ENCODE results near the gene WWOX. TPM values are rescaled to one million over a fixed set of nuclear protein-coding genes. Genes with fewer than 3 reads are reported as not detected.

Gene WWOX
- total and polyA plus RNA-seq, 2 of the 13 experiments (the other 11 are each of a cell fraction or from before 2014, with no cell fraction given), result 9.1 to 37.4 TPM

GRCh38 chr16:78099271-78100111 is at the start of gene WWOX (continued):
- TF ChIP-seq, protein P1, sequence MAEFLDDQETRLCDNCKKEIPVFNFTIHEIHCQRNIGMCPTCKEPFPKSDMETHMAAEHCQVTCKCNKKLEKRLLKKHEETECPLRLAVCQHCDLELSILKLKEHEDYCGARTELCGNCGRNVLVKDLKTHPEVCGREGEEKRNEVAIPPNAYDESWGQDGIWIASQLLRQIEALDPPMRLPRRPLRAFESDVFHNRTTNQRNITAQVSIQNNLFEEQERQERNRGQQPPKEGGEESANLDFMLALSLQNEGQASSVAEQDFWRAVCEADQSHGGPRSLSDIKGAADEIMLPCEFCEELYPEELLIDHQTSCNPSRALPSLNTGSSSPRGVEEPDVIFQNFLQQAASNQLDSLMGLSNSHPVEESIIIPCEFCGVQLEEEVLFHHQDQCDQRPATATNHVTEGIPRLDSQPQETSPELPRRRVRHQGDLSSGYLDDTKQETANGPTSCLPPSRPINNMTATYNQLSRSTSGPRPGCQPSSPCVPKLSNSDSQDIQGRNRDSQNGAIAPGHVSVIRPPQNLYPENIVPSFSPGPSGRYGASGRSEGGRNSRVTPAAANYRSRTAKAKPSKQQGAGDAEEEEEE (CRISPR knock-in tag; IDR thresholded peaks at IDR 0.05; ENCODE audit: borderline replicate concordance), result 0 out of 2 replicates have a peak, but pooled peaks have one; percentile 43
- TF ChIP-seq ZNF251 (CRISPR knock-in tag; IDR thresholded peaks at IDR 0.05), result 0 out of 2 replicates have a peak, but pooled peaks have one; percentile 79
- peak; percentile 33; the same call in 1 of the 2 replicates for TF ChIP-seq ZFP90 (CRISPR knock-in tag; IDR thresholded peaks at IDR 0.05; ENCODE audit: borderline replicate concordance)
- peak; percentile 62 for TF ChIP-seq SP5 (CRISPR knock-in tag; IDR thresholded peaks at IDR 0.05; ENCODE audit: borderline replicate concordance, low read depth)
- TF ChIP-seq NR2F6 (IDR thresholded peaks at IDR 0.05), result 0 out of 2 replicates have a peak, but pooled peaks have one; percentile 36
- peak; percentile 40 for TF ChIP-seq NR2F6 (CRISPR knock-in tag; IDR thresholded peaks at IDR 0.05)
- peak; percentile 85; the same call in 1 of the 2 replicates for TF ChIP-seq MIER3 (CRISPR knock-in tag; IDR thresholded peaks at IDR 0.05; ENCODE audit: borderline replicate concordance)
- TF ChIP-seq KLF16 (CRISPR knock-in tag; IDR thresholded peaks at IDR 0.05), result peak; percentile 72 to 98; a peak in 2 of 4 replicates
- no peak; the same call in 1 of the 2 replicates for TF ChIP-seq ZNF460 (CRISPR knock-in tag; IDR thresholded peaks at IDR 0.05; ENCODE audit: borderline replicate concordance)
- TF ChIP-seq ZBTB8A (CRISPR knock-in tag; IDR thresholded peaks at IDR 0.05; ENCODE audit: borderline replicate concordance, low read depth), result peak; percentile 93; the same call in 1 of the 2 replicates
- TF ChIP-seq ZNF512B (CRISPR knock-in tag; IDR thresholded peaks at IDR 0.05; ENCODE audit: borderline replicate concordance), result peak; percentile 59; the same call in 1 of the 2 replicates
- TF ChIP-seq ATRX (CRISPR knock-in tag; IDR thresholded peaks at IDR 0.05; ENCODE audit: borderline replicate concordance), result 0 out of 2 replicates have a peak, but pooled peaks have one; percentile 30
- peak; percentile 78 for TF ChIP-seq E2F1 (CRISPR knock-in tag; IDR thresholded peaks at IDR 0.05)
- no peak for TF ChIP-seq SETDB1 (CRISPR knock-in tag; IDR thresholded peaks at IDR 0.05; ENCODE audit: borderline replicate concordance)
- TF ChIP-seq TGIF2 (CRISPR knock-in tag; IDR thresholded peaks at IDR 0.05), result peak; percentile 14; the same call in 1 of the 2 replicates
- peak; percentile 95 for TF ChIP-seq ZNF781 (CRISPR knock-in tag; IDR thresholded peaks at IDR 0.05; ENCODE audit: borderline replicate concordance, not compliant biosample characterization)
- TF ChIP-seq CHCHD3 (CRISPR knock-in tag; IDR thresholded peaks at IDR 0.05), result peak; percentile 92
- TF ChIP-seq, protein P2, sequence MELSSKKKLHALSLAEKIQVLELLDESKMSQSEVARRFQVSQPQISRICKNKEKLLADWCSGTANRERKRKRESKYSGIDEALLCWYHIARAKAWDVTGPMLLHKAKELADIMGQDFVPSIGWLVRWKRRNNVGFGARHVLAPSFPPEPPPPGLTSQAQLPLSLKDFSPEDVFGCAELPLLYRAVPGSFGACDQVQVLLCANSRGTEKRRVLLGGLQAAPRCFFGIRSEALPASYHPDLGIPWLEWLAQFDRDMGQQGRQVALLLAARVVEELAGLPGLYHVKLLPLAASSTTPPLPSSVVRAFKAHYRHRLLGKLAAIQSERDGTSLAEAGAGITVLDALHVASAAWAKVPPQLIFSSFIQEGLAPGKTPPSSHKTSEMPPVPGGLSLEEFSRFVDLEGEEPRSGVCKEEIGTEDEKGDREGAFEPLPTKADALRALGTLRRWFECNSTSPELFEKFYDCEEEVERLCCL (CRISPR knock-in tag; IDR thresholded peaks at IDR 0.05; ENCODE audit: borderline replicate concordance), result peak; percentile 37; the same call in 1 of the 2 replicates
- TF ChIP-seq, protein P3, sequence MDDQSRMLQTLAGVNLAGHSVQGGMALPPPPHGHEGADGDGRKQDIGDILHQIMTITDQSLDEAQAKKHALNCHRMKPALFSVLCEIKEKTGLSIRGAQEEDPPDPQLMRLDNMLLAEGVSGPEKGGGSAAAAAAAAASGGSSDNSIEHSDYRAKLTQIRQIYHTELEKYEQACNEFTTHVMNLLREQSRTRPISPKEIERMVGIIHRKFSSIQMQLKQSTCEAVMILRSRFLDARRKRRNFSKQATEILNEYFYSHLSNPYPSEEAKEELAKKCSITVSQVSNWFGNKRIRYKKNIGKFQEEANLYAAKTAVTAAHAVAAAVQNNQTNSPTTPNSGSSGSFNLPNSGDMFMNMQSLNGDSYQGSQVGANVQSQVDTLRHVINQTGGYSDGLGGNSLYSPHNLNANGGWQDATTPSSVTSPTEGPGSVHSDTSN (CRISPR knock-in tag; IDR thresholded peaks at IDR 0.05; ENCODE audit: borderline replicate concordance), result no peak
